NCI-H128 (cell line): ENCODE results near the gene PPP2R5D.
A peak's percentile ranks its signal among the peaks of the same experiment; 100 is the strongest.
"Not testable (repeated sequence)": the region's sequence is repeated elsewhere in the genome, so short reads cannot be mapped to it uniquely, and the experiment has no call there.

Source experiments
- DNase-seq: peaks from one replicate; lab custom pipeline; 2025; ENCODE audit not compliant: unreplicated experiment; lab: John Stamatoyannopoulos, UW

The PPP2R5D gene

GRCh38 chr6:42988486-42989020, 4.2 kb downstream of the PPP2R5D start:
- DNase-seq = no peak

DNA sequence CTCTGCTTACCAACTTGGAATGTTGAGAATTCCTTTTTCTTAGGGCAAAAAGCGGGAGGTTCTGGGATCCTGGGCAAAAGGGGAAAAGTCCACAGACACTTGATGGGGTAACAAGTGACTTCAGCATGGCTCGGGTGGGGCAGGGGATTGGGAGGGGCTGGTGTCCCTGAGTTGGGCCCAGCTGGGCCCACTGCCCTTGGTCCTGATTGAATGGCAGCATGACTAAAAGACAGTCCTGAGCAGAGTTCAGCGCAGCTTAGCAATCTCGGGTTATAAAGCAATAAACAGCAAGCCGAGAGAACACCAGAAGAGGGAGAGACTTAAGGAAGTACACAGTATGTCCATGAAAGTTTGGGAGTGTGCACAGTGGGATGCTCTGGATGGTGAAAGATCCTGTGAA, 5.6 kb downstream of the PPP2R5D start:
- DNase-seq = no peak

GRCh38 chr6:42993445-42993844, 9.1 kb downstream of the PPP2R5D start:
- no peak for DNase-seq

DNA sequence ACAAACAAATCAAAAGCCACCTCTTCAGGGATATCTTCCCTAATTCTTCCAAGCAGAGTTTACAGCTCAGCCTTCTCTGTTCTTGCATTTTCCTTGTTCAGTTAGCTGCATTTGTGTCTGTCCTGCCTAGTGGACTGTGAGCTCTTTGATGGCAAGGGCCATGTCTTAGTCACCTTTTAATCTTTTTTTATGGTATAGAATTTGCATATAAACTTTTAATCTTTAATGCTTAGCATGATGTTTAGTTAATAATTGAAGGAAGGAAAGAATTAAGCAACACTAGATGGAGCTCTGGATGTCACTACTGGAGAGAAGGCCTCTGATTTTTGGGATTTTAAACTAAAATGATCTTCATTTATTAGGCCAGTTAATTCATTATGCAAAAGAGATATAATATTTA, 12.1 kb downstream of the PPP2R5D start:
- no peak for DNase-seq

- not testable (repeated sequence) for DNase-seq
Observed at GRCh38 chr6:42998205-42998604, 13.8 kb downstream of the PPP2R5D start.

DNA sequence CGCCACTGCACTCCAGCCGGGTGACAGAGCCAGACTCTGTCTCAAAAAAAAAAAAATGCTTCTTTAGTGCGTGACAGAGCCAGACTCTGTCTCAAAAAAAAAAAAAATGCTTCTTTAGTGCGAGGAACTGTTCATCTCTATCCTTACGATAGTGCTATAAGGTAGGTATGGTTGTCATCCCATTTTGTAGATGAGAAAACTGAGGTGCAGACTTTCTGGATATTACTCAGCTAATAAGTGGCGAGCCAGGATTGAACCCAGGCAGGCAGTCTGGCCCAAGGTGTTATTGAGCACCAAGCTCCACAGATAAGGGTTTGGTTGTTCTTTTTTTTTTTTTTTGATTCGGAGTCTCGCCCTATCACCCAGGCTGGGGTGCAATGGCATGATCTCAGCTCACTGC, 17.5 kb downstream of the PPP2R5D start:
- DNase-seq = no peak

DNA sequence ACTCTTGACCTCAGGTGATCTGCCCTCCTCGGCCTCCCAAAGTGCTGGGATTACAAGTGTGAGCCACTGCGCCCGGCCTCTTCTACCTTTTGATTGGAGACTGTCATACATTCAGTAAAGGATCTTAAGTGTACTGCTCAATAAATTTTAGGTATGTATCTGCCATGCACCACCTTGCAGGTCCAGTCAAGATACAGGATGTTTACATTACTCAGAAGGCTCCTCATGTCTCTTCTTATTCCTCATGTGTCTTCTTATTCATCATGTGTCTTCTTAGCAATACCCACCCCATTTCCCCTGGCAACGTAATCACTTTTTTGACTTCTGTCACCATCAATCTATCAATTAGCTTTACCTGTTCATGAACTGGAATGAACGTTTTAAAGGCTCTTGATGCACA, 21.5 kb downstream of the PPP2R5D start:
- no peak for DNase-seq

GRCh38 chr6:43006251-43006650, 21.9 kb downstream of the PPP2R5D start:
- DNase-seq = no peak

DNA sequence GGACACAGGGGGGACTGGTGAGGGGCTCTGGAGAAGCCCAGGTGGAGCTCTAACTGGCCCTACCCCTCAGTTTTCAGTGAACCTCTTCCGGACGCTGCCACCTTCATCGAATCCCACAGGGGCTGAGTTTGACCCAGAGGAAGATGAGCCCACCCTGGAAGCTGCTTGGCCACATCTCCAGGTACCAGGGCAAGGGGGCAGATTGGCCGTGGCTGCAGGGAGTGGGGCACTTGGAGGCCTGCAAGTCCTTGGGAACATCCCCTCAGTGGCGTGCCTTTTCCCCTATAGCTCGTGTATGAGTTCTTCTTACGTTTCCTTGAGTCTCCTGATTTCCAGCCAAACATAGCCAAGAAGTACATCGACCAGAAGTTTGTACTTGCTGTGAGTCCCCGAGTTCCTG, 22.8 kb downstream of the PPP2R5D start:
- DNase-seq = no peak

DNA sequence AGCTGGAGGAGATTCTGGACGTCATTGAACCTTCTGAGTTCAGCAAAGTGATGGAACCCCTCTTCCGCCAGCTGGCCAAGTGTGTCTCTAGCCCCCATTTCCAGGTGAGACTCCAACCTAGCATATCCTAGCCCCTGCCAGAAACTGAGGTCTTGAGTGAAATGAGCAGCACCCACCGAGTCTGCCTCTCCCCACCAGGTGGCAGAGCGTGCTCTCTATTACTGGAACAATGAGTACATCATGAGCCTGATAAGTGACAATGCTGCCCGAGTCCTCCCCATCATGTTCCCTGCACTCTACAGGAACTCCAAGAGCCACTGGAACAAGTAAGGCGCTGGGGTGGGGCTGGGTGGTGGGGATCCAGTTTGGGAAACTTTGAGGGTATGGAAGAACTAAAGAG, 24.8 kb downstream of the PPP2R5D start:
- DNase-seq = no peak

DNA sequence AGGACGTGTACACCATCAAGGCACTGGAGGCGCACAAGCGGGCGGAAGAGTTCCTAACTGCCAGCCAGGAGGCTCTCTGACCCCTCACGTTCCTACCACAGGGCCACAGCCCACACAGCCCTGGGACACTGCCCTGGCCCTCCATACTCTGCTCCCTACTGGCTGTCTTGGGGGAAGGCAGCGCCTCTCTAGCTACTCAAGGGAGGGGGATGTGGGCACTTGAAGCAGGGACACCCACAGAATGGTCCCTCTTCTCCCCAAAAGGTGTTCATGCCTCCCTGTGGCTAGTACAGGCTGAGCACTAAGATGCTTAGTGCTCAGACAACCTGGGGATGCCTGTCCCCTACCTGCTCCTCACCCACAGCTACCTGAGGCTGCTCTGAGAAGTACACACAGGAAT, 26.8 kb downstream of the PPP2R5D start:
- DNase-seq = no peak

DNA sequence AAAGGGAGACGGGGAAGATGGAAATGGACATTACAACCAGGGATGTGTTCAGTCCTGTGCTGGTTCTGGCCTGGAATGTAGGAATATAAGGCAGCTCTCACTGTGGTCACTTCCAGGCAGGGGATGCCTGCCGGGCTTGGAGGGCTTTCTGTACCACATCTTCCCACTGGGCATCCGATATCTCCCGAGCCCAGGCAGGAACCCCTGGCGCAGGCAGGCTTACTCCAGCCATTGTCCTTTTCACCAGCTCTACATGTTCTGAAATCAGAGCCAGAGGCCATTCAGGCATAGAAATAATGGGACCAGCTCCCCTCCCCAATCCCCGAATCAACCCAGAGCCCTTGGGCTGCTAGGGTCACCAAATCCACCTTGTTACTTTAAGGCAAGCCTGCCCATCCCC, 28.0 kb downstream of the PPP2R5D start:
- no peak for DNase-seq

DNA sequence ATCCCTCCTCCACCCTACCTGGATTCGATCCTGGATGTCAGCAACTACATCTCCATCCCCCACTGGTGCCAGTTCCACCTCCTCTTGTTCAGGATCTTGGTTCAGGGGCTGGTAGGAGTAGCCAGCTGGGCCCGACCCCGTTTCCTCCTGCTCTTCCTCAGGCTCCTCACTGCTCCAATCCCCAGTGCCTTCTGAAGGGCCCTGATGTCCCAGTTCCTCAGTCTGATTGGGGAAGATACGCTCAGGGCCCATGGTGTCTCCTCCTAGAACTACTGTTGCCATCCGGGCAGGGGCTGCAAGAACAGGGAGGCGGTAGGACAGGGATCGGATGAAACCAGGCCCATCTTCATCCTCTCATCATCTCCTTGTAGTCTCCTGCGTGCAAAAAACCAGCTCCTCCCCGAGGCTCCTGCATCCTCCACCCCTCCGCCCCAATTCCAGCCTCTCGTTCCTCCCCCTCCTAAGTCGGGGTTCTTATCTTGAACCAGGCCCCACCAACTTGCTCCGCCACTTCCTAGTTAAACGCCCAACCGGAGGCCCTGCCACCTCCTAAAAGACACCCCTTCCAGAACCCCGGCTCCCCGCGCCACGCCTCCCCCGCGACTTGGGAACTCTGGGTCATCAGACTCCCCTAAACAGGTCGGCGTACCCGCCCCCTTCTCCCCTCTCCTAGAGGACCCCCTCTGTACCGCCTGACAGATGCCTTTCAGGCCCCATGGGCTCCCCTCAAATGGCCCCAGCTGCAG, 28.9 kb downstream of the PPP2R5D start:
- DNase-seq = no peak

GRCh38 chr6:43013843-43014433, 29.6 kb downstream of the PPP2R5D start, which contains the start of the genes KLHDC3 and MEA1:
Gene KLHDC3, plus strand, starts transcription at chr6:43014249. Its CDS starts 2,944 bp downstream, at chr6:43017193.
Gene MEA1, minus strand, starts transcription at chr6:43013946. Its CDS starts 133 bp downstream, at chr6:43013813.
- DNase-seq = peak; percentile 98

DNA sequence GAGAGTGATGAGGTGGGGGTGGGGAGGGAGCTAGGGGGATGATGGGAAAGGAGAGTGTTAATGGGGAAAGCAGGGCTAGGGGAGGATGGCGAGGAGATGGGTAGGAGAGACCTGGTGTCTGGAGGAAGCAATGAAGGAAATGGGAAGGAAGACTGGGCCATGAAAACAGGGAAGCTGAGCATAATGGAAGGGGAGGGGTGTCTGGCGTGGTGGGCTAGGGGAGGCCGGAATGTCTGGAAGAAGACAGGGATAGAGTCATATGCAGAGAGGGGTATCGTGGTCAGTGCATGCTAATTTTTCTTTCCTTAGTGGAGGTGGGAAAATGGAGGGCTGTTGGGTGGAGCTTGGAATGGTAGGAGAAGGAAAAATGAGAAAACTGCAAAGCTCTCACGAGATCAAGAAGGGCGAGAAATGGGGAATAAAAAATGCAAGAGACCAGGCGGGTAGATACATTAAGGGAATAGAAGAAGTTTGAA, 30.1 kb downstream of the PPP2R5D start:
- no peak for DNase-seq

GRCh38 chr6:43016176-43016942, 32.0 kb downstream of the PPP2R5D start:
- DNase-seq = no peak

- no peak for DNase-seq
Observed at GRCh38 chr6:43016943-43017334, 32.6 kb downstream of the PPP2R5D start.

GRCh38 chr6:43019152-43019551, 34.8 kb downstream of the PPP2R5D start:
- no peak for DNase-seq

DNA sequence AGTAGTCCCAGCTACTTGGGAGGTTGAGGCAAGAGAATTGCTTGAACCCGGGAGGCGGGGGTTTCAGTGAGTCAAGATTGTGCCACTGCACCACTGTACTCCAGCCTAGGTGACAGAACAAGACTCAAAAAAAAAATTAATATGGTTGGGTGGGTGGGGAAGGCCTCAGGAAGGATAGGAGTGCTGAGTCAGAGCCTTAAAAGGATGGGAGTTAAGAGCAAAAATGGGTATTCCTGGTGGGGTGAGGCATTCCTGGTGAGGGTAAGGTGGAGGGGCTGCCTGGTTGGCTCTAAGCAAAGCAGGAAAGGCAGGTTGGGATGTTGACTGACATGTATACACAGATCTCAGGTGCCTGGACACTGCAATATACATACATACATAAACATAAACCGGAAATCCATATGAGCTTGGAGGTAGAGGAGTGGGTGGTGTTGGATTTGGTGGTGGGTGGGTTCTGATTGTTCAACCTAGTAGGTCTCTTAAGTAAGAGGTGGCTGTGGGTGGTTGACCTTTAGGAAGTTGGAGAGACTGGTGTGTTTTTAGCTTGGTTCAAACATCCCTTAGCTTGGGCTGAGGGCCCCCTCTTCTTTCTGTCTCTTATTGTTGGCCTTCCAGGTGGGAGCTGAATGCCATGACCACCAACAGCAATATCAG, 35.8 kb downstream of the PPP2R5D start:
- no peak for DNase-seq

- DNase-seq = no peak
Observed at GRCh38 chr6:43020847-43021246, 36.5 kb downstream of the PPP2R5D start.
